Endothelial cell (in vitro differentiated cells): ENCODE data around the gene SELENOK. TPM values are rescaled to one million over a fixed set of nuclear protein-coding genes. Genes with fewer than 3 reads are reported as not detected.

Source experiments
- DNase-seq: peaks from one replicate; pipeline ENCODE4 v3.0.0; 2021; ENCODE audit warnings: low spot score
- H3K27ac Mint-ChIP-seq: one replicate; pipeline ENCODE4 v1.8.0; 2021; ENCODE audit warnings: mixed read lengths, inconsistent platforms; ENCODE audit not compliant: unreplicated experiment
- H3K27me3 Mint-ChIP-seq: one replicate; pipeline ENCODE4 v1.8.0; 2021; ENCODE audit warnings: mild to moderate bottlenecking, moderate library complexity, mixed read lengths, inconsistent platforms; ENCODE audit not compliant: unreplicated experiment
- H3K36me3 Mint-ChIP-seq: one replicate; pipeline ENCODE4 v1.8.0; 2021; ENCODE audit warnings: mild to moderate bottlenecking, low read depth, mixed read lengths, inconsistent platforms; ENCODE audit not compliant: unreplicated experiment
- H3K4me1 Mint-ChIP-seq: one replicate; pipeline ENCODE4 v1.8.0; 2021; ENCODE audit warnings: mild to moderate bottlenecking, mixed read lengths, inconsistent platforms; ENCODE audit not compliant: unreplicated experiment
- H3K4me3 Mint-ChIP-seq: one replicate; pipeline ENCODE4 v1.8.0; 2021; ENCODE audit warnings: mild to moderate bottlenecking, mixed read lengths, inconsistent platforms; ENCODE audit not compliant: unreplicated experiment
- H3K9me3 Mint-ChIP-seq: one replicate; pipeline ENCODE4 v1.8.0; 2021; ENCODE audit warnings: mixed read lengths, inconsistent platforms; ENCODE audit not compliant: unreplicated experiment
- total RNA-seq: library from RNA; stranded (reverse); fragmentation: NEBNext Ultra II Directional; extraction: Animal tissue kit (Norgen Biotek cat#: 25700); gene quantifications from one replicate; pipeline ENCODE4 v1.2.1, GENCODE V29; 2021; ENCODE audit not compliant: unreplicated experiment
- TF ChIP-seq, protein P1 (sequence below): fragments of 200-600 bp; sonication (generic); IDR thresholded peaks from one replicate; pipeline ENCODE4 v1.5.0; 2021; ENCODE audit warnings: antibody characterized with exemption; ENCODE audit not compliant: unreplicated experiment

SELENOK gene
- total RNA-seq, 1 donor from 2014 or later = 36.6 TPM

DNA sequence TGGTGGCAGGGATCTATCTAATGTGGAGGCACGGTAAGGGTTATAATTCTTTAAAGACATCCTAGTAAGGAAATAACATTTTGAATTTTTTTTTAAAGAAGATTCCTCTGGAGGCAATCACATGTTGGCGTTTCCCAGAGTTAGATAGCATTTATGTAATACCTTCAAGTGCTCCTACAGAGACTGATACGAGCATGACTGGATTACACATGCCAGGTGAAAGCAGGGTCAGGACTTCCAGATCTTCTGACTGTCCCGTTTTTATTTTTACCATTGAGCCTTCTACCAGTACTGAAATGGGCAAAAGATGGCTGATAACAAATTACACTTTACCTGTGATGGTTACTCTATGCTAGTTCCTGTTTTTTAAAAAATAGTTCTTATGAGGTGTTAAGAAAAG is 31.5 kb downstream of the SELENOK start:
- TF ChIP-seq, protein P1, sequence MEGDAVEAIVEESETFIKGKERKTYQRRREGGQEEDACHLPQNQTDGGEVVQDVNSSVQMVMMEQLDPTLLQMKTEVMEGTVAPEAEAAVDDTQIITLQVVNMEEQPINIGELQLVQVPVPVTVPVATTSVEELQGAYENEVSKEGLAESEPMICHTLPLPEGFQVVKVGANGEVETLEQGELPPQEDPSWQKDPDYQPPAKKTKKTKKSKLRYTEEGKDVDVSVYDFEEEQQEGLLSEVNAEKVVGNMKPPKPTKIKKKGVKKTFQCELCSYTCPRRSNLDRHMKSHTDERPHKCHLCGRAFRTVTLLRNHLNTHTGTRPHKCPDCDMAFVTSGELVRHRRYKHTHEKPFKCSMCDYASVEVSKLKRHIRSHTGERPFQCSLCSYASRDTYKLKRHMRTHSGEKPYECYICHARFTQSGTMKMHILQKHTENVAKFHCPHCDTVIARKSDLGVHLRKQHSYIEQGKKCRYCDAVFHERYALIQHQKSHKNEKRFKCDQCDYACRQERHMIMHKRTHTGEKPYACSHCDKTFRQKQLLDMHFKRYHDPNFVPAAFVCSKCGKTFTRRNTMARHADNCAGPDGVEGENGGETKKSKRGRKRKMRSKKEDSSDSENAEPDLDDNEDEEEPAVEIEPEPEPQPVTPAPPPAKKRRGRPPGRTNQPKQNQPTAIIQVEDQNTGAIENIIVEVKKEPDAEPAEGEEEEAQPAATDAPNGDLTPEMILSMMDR = no peak
- peaks cover 2% of the 10 kb centered on the region for H3K4me1 Mint-ChIP-seq
- H3K36me3 Mint-ChIP-seq = peaks cover 9% of the 10 kb centered on the region

DNA sequence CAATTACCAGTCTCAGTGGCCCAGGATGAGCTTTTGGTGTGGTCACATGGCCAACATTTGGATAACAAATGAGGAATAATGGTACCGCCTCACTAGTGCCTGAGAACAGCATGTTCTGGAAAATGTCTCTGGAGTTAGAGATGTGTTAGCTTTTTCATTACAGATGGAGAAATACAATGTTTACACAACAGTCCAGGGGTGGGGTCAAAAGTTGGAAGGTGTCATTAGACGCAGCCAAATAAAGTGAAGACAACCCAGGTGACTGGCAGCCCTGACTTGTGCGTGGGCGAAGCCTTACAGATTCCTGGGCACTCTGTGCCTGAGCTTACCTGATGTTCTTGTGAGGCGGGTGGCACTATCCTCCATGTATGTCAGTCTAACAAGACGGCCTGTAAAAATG is 32.5 kb downstream of the SELENOK start:
- TF ChIP-seq, protein P1 = no peak
- DNase-seq = no peak
- Mint-ChIP-seq H3K27ac (peak overlapping the region; percentile 17), H3K36me3 (peaks cover 4% of the 10 kb centered on the region), H3K9me3 (no peaks in the 10 kb centered on the region), H3K4me3 (no peak overlapping the region), H3K27me3 (peaks cover 5% of the 10 kb centered on the region), H3K4me1 (peaks cover 2% of the 10 kb centered on the region)

More for the DNA sequence above, 31.5 kb downstream of the SELENOK start:
- Mint-ChIP-seq H3K27me3 (peaks cover 3% of the 10 kb centered on the region), H3K9me3 (no peaks in the 10 kb centered on the region), H3K4me3 (no peak overlapping the region), H3K27ac (no peak overlapping the region)
- no peak for DNase-seq

DNA sequence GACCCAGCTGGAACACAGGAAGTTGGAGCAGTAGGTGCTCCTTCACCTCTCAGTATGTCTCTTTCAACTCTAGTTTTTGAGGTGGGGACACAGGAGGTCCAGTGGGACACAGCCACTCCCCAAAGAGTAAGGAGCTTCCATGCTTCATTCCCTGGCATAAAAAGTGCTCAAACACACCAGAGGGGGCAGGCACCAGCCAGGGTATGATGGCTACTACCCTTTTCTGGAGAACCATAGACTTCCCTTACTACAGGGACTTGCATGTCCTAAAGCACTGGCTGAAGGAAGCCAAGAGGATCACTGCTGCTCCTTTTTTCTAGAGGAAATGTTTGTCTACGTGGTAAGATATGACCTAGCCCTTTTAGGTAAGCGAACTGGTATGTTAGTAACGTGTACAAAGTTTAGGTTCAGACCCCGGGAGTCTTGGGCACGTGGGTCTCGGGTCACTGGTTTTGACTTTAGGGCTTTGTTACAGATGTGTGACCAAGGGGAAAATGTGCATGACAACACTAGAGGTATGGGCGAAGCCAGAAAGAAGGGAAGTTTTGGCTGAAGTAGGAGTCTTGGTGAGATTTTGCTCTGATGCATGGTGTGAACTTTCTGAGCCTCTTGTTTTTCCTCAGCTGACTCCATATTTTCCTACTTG is 33.4 kb downstream of the SELENOK start:
- DNase-seq = no peak
- peaks cover 5% of the 10 kb centered on the region for H3K27me3 Mint-ChIP-seq
- peaks cover 2% of the 10 kb centered on the region for H3K4me1 Mint-ChIP-seq
- TF ChIP-seq, protein P1 = peak; percentile 13
- H3K27ac Mint-ChIP-seq = no peak overlapping the region
- H3K4me3 Mint-ChIP-seq = no peak overlapping the region
- peaks cover 4% of the 10 kb centered on the region for H3K36me3 Mint-ChIP-seq
- H3K9me3 Mint-ChIP-seq = no peaks in the 10 kb centered on the region

DNA sequence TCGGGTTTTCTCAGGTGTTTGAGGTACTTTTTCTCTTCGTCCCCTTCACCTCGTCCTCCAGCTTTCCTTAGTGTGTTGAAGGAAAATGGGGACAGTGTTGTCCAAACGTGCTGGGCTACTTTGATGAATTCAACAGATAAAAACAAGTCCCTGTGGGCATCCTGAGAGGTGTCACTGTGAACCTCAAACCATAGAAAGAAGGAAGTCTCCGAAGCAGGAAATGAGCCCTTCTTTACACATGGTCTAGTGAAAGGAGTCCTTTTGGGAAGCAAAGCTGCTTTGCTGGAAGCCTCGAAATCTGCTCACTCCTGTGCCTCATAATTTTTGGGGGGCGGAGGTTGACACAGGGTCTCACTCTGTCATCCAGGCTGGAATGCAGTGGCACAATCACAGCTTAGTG is 34.7 kb downstream of the SELENOK start:
- no peak overlapping the region for H3K27ac Mint-ChIP-seq
- H3K4me1 Mint-ChIP-seq = peaks cover 2% of the 10 kb centered on the region
- peaks cover under 1% of the 10 kb centered on the region for H3K36me3 Mint-ChIP-seq
- no peak for DNase-seq
- H3K9me3 Mint-ChIP-seq = no peaks in the 10 kb centered on the region
- H3K4me3 Mint-ChIP-seq = no peak overlapping the region
- TF ChIP-seq, protein P1 = no peak
- H3K27me3 Mint-ChIP-seq = peaks cover 5% of the 10 kb centered on the region

DNA sequence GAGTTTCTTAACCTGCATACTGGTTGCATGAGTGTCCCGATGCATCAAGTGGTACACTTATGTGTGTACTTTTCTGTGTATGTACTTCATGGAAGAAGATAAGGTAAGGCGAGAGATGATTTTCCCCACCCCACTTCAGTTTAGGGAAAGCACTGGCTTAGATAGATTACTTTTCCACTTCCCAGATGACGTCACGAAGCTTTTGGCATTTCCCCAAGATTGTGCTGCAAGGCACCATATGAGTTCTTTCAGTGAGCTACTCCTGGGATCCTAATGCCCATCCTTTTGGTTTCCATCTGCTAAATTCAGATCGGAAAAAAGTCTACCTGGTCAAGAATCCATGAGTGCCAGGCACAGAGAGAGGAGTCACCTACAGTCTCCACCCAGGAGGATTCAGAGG is 40.8 kb downstream of the SELENOK start:
- H3K27ac Mint-ChIP-seq = no peak overlapping the region
- no peak for DNase-seq

More for the DNA sequence above, 40.8 kb downstream of the SELENOK start:
- H3K9me3 Mint-ChIP-seq = no peaks in the 10 kb centered on the region
- no peak overlapping the region for H3K4me3 Mint-ChIP-seq
- H3K27me3 Mint-ChIP-seq = peaks cover 6% of the 10 kb centered on the region
- no peaks in the 10 kb centered on the region for H3K36me3 Mint-ChIP-seq
- TF ChIP-seq, protein P1 = no peak
- peaks cover 3% of the 10 kb centered on the region for H3K4me1 Mint-ChIP-seq
